Measurements from ENCODE around the gene JADE2. TPM values are rescaled to one million over a fixed set of nuclear protein-coding genes. Genes with fewer than 3 reads are reported as not detected.

The JADE2 gene
- total and polyA plus RNA-seq, 2 of the 8 experiments (the other 6 are each of a cell fraction or from before 2014, with no cell fraction given), result 19.2 to 55.8 TPM

- no peak overlapping the region for H3K14ac ChIP-seq (ENCODE audit: insufficient read length)
- peaks cover 2% of the 10 kb centered on the region; the same call in 1 of the 2 replicates for H3K79me1 ChIP-seq (ENCODE audit: low read depth, low read length)
- no peak overlapping the region for H3K18ac ChIP-seq (ENCODE audit: extremely low read depth, low read length)
- ChIA-PET CTCF (ENCODE audit: partially characterized antibody) (interaction anchor here (0.6 to 11.6 kb wide), 12 partner anchors 9 to 244 kb away, joined by 3 to 97 read pairs (median 4); partner anchors contain the start of gene JADE2), POLR2A (ENCODE audit: partially characterized antibody) (interaction anchor here (0.9 to 1.9 kb wide), 4 partner anchors 16 to 203 kb away, joined by 4 to 5 read pairs (median 4); no protein-coding TSS in a partner anchor)
- H2BK5ac ChIP-seq (ENCODE audit: low read depth, low read length), result 0 out of 2 replicates have a peak overlapping the region, but pooled peaks have one; percentile 24
- H4K20me1 ChIP-seq (replicated peaks in 1 of 2; ENCODE audit: control insufficient read depth in 1 of 2, insufficient read depth in 2 of 2, low read length in 2 of 2), result peaks cover 4 to 13% of the 10 kb centered on the region in 2 experiments
- no peak overlapping the region for H2BK15ac ChIP-seq (ENCODE audit: low read length)
- H2BK12ac ChIP-seq (ENCODE audit: low read depth, low read length), result no peak overlapping the region
- H2AFZ ChIP-seq (ENCODE audit: low read length), result no peak overlapping the region
- H3K27me3 ChIP-seq (replicated peaks in 1 of 4; ENCODE audit: control insufficient read depth in 3 of 4, extremely low read depth in 1 of 4, insufficient read depth in 3 of 4, low read length in 3 of 4), result no peaks in the 10 kb centered on the region
- H3K4me1 ChIP-seq (replicated peaks in 1 of 4; ENCODE audit: control insufficient read depth in 3 of 4, insufficient read depth in 4 of 4, low read length in 3 of 4), result no peaks in the 10 kb centered on the region; a peak in 1 of 7 replicates
- H3K4me2 ChIP-seq (ENCODE audit: insufficient read depth in 1 of 2, low read depth in 2 of 2, low read length in 2 of 2), result no peak overlapping the region
- no peak overlapping the region for H2BK20ac ChIP-seq (ENCODE audit: low read length)
- no peak overlapping the region for H2BK120ac ChIP-seq (replicated peaks; ENCODE audit: low read depth, low read length)
- H4K5ac ChIP-seq (ENCODE audit: insufficient read length, low read depth, low read length), result no peak overlapping the region
- DNase-seq (ENCODE audit: low read depth in 1 of 2, low spot score in 2 of 2) (no peak), FAIRE-seq (no peak)
- no peak overlapping the region for H3K4me3 ChIP-seq (ENCODE audit: extremely low read depth in 1 of 4, insufficient read depth in 2 of 4, low read depth in 3 of 4, low read length in 4 of 4)
- no peak overlapping the region for H3K23ac ChIP-seq (ENCODE audit: insufficient read length)
- H3K4ac ChIP-seq (replicated peaks; ENCODE audit: insufficient read length, low read depth, low read length), result no peak overlapping the region
- H4K91ac ChIP-seq (replicated peaks; ENCODE audit: insufficient read length, low read length), result no peak overlapping the region
- H3K23me2 ChIP-seq (ENCODE audit: low read depth, low read length), result no peaks in the 10 kb centered on the region
- H2AK5ac ChIP-seq (ENCODE audit: low read depth, low read length), result no peak overlapping the region
- no peaks in the 10 kb centered on the region for H3K9me3 ChIP-seq (ENCODE audit: insufficient read depth in 2 of 2, low read depth in 1 of 2, low read length in 1 of 2)
- TF ChIP-seq SP4 (IDR thresholded peaks at IDR 0.05; ENCODE audit: low read length), result no peak
- TF ChIP-seq SP2 (IDR thresholded peaks at IDR 0.05; ENCODE audit: low read length), result no peak
- no peak for TF ChIP-seq RFX5 (IDR thresholded peaks at IDR 0.05; ENCODE audit: borderline replicate concordance, low read depth, low read length)
- no peak for TF ChIP-seq SP1 (IDR thresholded peaks at IDR 0.05; ENCODE audit: low read depth, low read length)
- TF ChIP-seq KDM1A (IDR thresholded peaks at IDR 0.05; ENCODE audit: borderline replicate concordance, low read length), result no peak
- no peak for TF ChIP-seq SAP30 (IDR thresholded peaks at IDR 0.05; ENCODE audit: insufficient read depth, insufficient replicate concordance, low read length)
- no peak for TF ChIP-seq CTBP2 (IDR thresholded peaks at IDR 0.05; ENCODE audit: borderline replicate concordance, insufficient read depth, insufficient read length, low read length)
- TF ChIP-seq CREB1 (IDR thresholded peaks at IDR 0.05), result no peak
- TF ChIP-seq NRF1 (IDR thresholded peaks at IDR 0.05; ENCODE audit: low read depth, low read length), result no peak
- no peak for TF ChIP-seq JUND (IDR thresholded peaks at IDR 0.05; ENCODE audit: low read length)
- no peak for TF ChIP-seq KDM4A (IDR thresholded peaks at IDR 0.05; ENCODE audit: low read depth, low read length, severe bottlenecking)
- TF ChIP-seq USF2 (IDR thresholded peaks at IDR 0.05; ENCODE audit: low read length), result no peak
- TF ChIP-seq POLR2A (IDR thresholded peaks at IDR 0.05; ENCODE audit: control extremely low read depth in 1 of 2, low read depth in 2 of 2, low read length in 2 of 2), result no peak
- TF ChIP-seq BCL11A (IDR thresholded peaks at IDR 0.05; ENCODE audit: low read depth in 2 of 2, low read length in 2 of 2), result no peak
- no peaks in the 10 kb centered on the region for H3K79me2 ChIP-seq (ENCODE audit: control insufficient read depth in 1 of 2, insufficient read depth in 2 of 2, low read length in 2 of 2)
- no peak overlapping the region for H4K8ac ChIP-seq (ENCODE audit: extremely low read depth, insufficient read depth, low read length)
- no peak overlapping the region for H3K56ac ChIP-seq (replicated peaks; ENCODE audit: insufficient read length, low read depth, low read length)
- H3K27ac ChIP-seq (ENCODE audit: low read depth, low read length), result no peak overlapping the region
- peaks cover 17 to 63% (median 41%) of the 10 kb centered on the region in 4 experiments; a peak in 7 of 8 replicates for H3K36me3 ChIP-seq (ENCODE audit: control insufficient read depth in 2 of 4, insufficient read depth in 4 of 4, low read length in 3 of 4)
- 94% methylated on average over 2 of the region's 2 CpGs; no CpG with 5 or more reads in 1 of the 2 experiments for WGBS, 2 experiments (ENCODE audit: extremely low coverage in 1 of 2, insufficient coverage in 1 of 2, insufficient read length in 1 of 2, insufficient replicate concordance in 2 of 2, low coverage in 1 of 2, low lambda C conversion rate in 2 of 2, missing lambda C conversion rate in 1 of 2)
- H3K9ac ChIP-seq (replicated peaks in 1 of 4; ENCODE audit: extremely low read depth in 1 of 4, low read depth in 3 of 4, low read length in 3 of 4), result no peak overlapping the region
Measured at GRCh38 chr5:134575316-134575715, 49.8 kb downstream of the JADE2 start.

All from H1 (cell line).